Measurements from ENCODE around the gene SMARCA4. TPM values are rescaled to one million over a fixed set of nuclear protein-coding genes. Genes with fewer than 3 reads are reported as not detected.
"Not testable (repeated sequence)": the region's sequence is repeated elsewhere in the genome, so short reads cannot be mapped to it uniquely, and the experiment has no call there.

SMARCA4 gene
- total and polyA plus RNA-seq, 2 experiments from 2014 or later: 177 to 336 TPM

- H3K27me3 ChIP-seq (ENCODE audit: insufficient read depth); H3K27me3 Mint-ChIP-seq (ENCODE audit: insufficient read depth, low read depth, poor library complexity); H3K4me3 Mint-ChIP-seq; H3K4me1 Mint-ChIP-seq; H3K4me1 ChIP-seq (ENCODE audit: insufficient read depth); H3K4me2 ChIP-seq; H3K9me3 Mint-ChIP-seq; H3K4me3 ChIP-seq; H3K9me2 ChIP-seq (ENCODE audit: insufficient read depth); H3K27ac ChIP-seq (ENCODE audit: low read depth); DNase-seq (ENCODE audit: low spot score); ATAC-seq; H3K27ac Mint-ChIP-seq; H2AFZ ChIP-seq: not testable (repeated sequence)
- peaks cover 89% of the 10 kb centered on the region for H3K79me2 ChIP-seq (replicated peaks; ENCODE audit: insufficient read depth)
- peaks cover 64% of the 10 kb centered on the region for H4K20me1 ChIP-seq (replicated peaks; ENCODE audit: insufficient read depth)
- H3F3A ChIP-seq (replicated peaks; ENCODE audit: low read depth): peaks cover 79% of the 10 kb centered on the region
- H3K36me3 Mint-ChIP-seq (ENCODE audit: low read depth): peaks cover 98% of the 10 kb centered on the region
- H3K36me3 ChIP-seq (ENCODE audit: insufficient read depth): peaks cover 99% of the 10 kb centered on the region
These were observed 142.8 kb downstream of the SMARCA4 start for GRCh38 chr19:11103667-11104066.

- no peak overlapping the region for H2AFZ ChIP-seq
- TF ChIP-seq ZNF331 (CRISPR knock-in tag; IDR thresholded peaks at IDR 0.05; ENCODE audit: low read depth): no peak
- no peak for TF ChIP-seq EZH2phosphoT487 (IDR thresholded peaks at IDR 0.05; ENCODE audit: unreplicated experiment)
- no peak for TF ChIP-seq POLR2AphosphoS5 (IDR thresholded peaks at IDR 0.05; ENCODE audit: low read depth)
- TF ChIP-seq, protein P1, sequence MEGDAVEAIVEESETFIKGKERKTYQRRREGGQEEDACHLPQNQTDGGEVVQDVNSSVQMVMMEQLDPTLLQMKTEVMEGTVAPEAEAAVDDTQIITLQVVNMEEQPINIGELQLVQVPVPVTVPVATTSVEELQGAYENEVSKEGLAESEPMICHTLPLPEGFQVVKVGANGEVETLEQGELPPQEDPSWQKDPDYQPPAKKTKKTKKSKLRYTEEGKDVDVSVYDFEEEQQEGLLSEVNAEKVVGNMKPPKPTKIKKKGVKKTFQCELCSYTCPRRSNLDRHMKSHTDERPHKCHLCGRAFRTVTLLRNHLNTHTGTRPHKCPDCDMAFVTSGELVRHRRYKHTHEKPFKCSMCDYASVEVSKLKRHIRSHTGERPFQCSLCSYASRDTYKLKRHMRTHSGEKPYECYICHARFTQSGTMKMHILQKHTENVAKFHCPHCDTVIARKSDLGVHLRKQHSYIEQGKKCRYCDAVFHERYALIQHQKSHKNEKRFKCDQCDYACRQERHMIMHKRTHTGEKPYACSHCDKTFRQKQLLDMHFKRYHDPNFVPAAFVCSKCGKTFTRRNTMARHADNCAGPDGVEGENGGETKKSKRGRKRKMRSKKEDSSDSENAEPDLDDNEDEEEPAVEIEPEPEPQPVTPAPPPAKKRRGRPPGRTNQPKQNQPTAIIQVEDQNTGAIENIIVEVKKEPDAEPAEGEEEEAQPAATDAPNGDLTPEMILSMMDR (conservative IDR thresholded peaks at IDR 0.05; ENCODE audit: low read depth in 2 of 2): no peak
- TF ChIP-seq NANOG (IDR thresholded peaks at IDR 0.05; ENCODE audit: borderline replicate concordance): no peak
- no peak for TF ChIP-seq STAT1 (IDR thresholded peaks at IDR 0.05; ENCODE audit: unreplicated experiment)
- TF ChIP-seq, protein P2, sequence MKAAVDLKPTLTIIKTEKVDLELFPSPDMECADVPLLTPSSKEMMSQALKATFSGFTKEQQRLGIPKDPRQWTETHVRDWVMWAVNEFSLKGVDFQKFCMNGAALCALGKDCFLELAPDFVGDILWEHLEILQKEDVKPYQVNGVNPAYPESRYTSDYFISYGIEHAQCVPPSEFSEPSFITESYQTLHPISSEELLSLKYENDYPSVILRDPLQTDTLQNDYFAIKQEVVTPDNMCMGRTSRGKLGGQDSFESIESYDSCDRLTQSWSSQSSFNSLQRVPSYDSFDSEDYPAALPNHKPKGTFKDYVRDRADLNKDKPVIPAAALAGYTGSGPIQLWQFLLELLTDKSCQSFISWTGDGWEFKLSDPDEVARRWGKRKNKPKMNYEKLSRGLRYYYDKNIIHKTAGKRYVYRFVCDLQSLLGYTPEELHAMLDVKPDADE (IDR thresholded peaks at IDR 0.05): no peak
- no peak for TF ChIP-seq ZNF114 (CRISPR knock-in tag; IDR thresholded peaks at IDR 0.05)
- TF ChIP-seq EZH2 (IDR thresholded peaks at IDR 0.05; ENCODE audit: low read depth, unreplicated experiment): no peak
- TF ChIP-seq CREB1 (CRISPR knock-in tag; IDR thresholded peaks at IDR 0.05; ENCODE audit: low read depth): no peak
- no peak for TF ChIP-seq REST (IDR thresholded peaks at IDR 0.05; ENCODE audit: unreplicated experiment)
- TF ChIP-seq JUNB (IDR thresholded peaks at IDR 0.05; ENCODE audit: unreplicated experiment): no peak
- DNase-seq (ENCODE audit: low spot score): no peak
- peak; percentile 39 for ATAC-seq
- H3K27ac Mint-ChIP-seq: no peak overlapping the region
- H3K4me2 ChIP-seq: no peak overlapping the region
- peaks cover 77% of the 10 kb centered on the region for H3F3A ChIP-seq (replicated peaks; ENCODE audit: low read depth)
- peak overlapping the region; percentile 63; the same call in 1 of the 2 replicates for H3K27ac ChIP-seq (ENCODE audit: low read depth)
- H3K36me3 Mint-ChIP-seq (ENCODE audit: low read depth): peaks cover 98% of the 10 kb centered on the region
- H3K4me1 ChIP-seq (ENCODE audit: insufficient read depth): no peaks in the 10 kb centered on the region
- H3K79me2 ChIP-seq (replicated peaks; ENCODE audit: insufficient read depth): peaks cover 83% of the 10 kb centered on the region
- H3K27me3 ChIP-seq (ENCODE audit: insufficient read depth): no peaks in the 10 kb centered on the region
- H3K9me2 ChIP-seq (ENCODE audit: insufficient read depth): no peaks in the 10 kb centered on the region
- H3K27me3 Mint-ChIP-seq (ENCODE audit: insufficient read depth, low read depth, poor library complexity): peaks cover 5% of the 10 kb centered on the region
- H3K9me3 Mint-ChIP-seq: no peaks in the 10 kb centered on the region
- no peaks in the 10 kb centered on the region for H3K4me1 Mint-ChIP-seq
- peaks cover 62% of the 10 kb centered on the region for H4K20me1 ChIP-seq (replicated peaks; ENCODE audit: insufficient read depth)
- H3K4me3 Mint-ChIP-seq: no peak overlapping the region
- no peak overlapping the region for H3K4me3 ChIP-seq
- H3K36me3 ChIP-seq (ENCODE audit: insufficient read depth): peaks cover 99% of the 10 kb centered on the region
These were observed 144.3 kb downstream of the SMARCA4 start for GRCh38 chr19:11105014-11105636.

Data from GM23338 (cell line).